Esophagus mucosa (tissue), 1 donor: ENCODE measurements around the gene PRKN. TPM values are rescaled to one million over a fixed set of nuclear protein-coding genes. Genes with fewer than 3 reads are reported as not detected.

Experiments used
- ATAC-seq: fragments of 200-7000 bp; cut with Tn5 transposase; one replicate; pipeline ENCODE4 v1.9.1; 2020
- total RNA-seq: library from RNA; stranded (reverse); gene quantifications from one replicate; pipeline ENCODE4 v1.2.4, GENCODE V29; 2023
- donor health status: DM: yes; HTN: yes; CAD: no.

PRKN gene
- total RNA-seq, 1 donor from 2014 or later: 2.4 TPM

DNA sequence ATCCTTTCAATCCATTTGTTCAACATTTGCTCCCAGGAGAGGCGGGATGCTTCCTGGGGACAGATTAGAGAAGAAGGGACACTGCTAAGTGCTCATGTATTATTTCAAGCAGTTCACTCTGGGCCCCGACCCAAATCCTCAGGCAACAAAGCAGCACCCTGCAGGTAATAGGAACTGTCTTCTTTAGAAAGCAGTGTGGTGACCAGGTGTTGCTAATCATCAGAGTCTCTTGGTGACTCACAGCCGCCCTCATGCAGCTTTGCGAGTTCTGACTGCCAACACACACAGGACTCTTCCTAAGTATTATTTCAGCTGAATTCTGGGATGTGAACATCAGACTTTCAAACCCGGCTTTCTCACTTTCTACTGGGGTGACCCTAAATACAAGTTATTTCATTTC is 356.4 kb downstream of the PRKN start:
- ATAC-seq: no peak

GRCh38 chr6:162369091-162369490 is 358.5 kb downstream of the PRKN start:
- no peak for ATAC-seq

- ATAC-seq: no peak
Measured at GRCh38 chr6:162364488-162364887, 363.1 kb downstream of the PRKN start.

DNA sequence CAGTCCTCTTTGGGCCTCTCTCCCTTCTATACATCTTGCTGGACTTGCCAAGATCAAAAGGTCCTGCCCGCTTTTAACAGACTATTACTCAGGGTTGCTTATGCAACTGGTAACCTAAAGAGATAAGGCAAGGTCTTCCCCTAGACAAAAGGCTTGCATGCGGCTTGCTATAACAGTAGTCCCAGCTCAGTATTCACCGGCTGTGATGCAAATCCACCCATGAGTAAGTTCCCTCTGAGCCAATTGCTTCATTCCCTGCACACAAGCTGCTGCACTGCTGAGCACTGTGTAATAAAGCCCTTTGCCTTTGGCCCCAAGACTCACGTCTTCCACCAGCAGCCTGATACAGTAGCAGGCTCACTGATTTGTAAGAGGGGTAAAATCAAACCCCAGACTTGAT is 363.8 kb downstream of the PRKN start:
- peak; percentile 35 for ATAC-seq

GRCh38 chr6:162360901-162361567 is 366.5 kb downstream of the PRKN start:
- no peak for ATAC-seq

DNA sequence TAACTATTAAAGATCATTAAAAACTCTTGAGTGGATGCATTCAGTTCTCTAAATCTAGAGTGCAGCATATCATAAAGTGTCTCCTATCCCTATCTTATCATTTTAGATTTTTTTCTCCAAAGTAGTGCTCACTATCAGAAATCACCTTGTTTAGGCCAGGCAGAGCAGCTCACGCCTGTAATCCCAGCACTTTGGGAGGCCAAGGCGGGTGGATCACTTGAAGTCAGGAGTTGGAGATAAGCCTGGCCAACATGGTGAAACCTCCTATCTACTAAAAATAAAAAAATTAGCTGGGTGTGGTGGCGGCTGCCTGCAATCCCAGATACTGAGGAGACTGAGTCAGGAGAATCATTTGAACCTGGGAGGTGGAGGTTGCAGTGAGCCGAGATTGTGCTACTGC is 368.9 kb downstream of the PRKN start:
- no peak for ATAC-seq

DNA sequence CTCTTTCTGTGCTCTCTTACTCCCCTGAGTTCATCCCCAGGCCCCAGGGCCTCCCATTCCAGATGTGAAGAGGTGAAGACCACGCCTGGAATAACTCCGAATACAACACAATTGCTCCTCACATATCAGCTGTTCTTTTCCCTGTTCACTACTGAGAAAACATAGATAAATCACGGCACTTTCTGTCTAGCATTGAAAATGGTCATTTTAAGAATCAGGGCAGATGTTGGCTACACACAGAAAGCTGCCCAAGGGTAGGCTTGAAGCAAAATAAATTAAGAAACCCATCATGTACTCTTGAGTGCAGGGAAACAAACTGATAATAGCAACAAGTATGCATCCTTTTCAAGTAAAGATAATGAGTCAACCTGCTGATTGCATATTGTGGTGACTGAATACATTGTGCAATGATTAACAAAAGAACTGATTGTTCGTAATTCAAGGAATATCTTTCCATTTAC is 382.5 kb downstream of the PRKN start:
- ATAC-seq: no peak

GRCh38 chr6:162344646-162345010 is 382.9 kb downstream of the PRKN start:
- ATAC-seq: no peak

DNA sequence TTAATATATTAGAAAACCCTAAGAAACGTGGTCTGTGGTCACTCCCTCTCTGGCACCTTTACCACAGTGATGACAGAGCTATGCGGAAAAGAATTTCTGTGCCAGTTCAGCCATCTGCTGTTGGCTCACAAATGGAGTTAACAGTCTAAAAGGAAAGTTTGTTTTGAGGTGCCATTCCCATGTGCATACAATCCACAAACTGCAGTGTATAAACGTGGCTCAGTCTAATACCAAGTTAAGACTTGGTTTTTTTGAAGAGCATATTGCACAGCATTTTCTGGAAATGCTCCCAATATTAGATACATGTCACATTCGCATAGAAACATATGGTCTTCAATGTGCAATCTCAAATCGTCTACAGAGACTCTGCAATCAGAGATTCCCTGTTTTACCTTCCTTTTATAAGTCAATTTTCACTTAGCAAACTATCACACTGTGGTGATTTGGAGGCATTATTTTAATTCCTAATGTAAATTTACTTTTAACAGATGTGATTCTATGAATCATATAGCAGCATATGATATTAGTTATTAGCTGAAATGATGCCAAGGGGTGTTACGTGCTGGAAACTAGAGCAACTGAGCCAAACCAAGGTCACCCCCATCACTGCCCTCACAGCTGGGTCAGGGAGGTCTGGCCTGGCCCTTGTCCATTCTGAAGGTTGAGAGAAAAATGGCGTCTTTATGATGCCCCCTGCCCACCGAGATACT is 383.5 kb downstream of the PRKN start:
- ATAC-seq: no peak

DNA sequence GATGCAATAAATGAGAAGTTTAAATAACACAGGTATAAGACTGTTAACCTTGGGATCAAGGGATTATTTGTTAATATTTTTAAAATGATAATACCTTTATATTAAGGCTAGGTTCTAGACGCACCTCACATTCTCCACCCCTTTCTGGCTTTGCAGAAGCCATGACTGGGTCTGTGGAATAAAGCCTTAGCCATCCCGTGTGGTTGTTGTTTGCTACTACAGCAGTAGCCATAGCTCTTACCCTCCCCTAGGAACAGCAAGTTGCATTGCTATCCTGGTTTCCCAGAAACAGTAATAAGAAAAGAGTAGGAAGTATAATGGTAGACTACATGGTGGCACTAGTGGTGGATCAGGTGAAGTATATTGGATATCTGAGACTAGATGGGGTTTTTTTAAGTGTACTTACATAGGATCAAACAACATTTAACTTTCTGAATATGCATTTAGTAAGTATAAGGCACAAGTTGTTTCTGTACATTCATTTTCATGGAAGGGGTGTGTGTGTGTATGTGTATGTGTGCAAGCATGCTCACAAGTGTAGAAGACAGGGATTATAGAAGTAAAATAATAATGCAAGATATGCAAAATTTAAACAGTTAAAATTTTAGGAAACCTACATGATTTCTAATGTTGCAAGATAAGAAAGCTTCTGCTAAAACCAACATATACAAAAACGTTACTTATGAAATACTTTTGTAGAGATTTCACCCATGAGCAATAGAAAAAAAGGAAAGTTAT is 384.2 kb downstream of the PRKN start:
- no peak for ATAC-seq

GRCh38 chr6:162337412-162337811 is 390.2 kb downstream of the PRKN start:
- no peak for ATAC-seq

DNA sequence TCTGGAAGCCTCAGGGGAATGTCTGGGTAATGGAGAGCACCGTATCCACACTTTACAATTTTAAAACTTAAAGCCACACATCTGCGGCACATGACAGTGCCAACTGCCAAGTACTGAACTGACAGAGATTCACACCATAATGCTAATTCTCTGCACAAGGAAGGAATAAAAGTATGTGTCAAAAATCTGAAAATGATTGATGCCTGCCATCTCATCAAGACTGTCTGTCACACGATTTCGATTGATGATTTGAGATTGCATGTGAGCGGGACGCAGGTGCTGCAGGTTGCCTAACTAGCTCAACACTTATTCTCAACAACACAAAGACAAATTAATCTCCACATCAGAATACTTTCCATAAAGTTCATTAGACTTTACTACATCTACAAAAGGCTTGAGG is 391.2 kb downstream of the PRKN start:
- ATAC-seq: no peak

DNA sequence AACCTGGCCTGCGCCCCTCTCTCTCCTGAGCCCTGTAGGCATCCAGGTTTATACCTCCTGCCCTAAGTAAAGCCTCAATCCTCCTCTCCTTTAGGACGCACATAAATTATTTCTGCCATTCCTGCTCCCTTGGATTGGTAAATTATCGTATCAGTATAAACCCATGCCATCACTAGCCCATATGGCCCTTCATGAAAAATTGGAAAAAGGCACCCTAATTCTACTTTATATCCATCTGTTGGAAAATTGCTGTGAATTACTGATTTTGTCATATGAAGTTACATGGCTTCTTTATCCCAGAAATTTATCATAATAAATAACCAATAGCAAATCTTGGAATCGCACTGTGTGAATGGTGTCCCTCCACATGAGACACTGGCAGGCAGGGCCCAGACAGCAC is 395.2 kb downstream of the PRKN start:
- no peak for ATAC-seq

DNA sequence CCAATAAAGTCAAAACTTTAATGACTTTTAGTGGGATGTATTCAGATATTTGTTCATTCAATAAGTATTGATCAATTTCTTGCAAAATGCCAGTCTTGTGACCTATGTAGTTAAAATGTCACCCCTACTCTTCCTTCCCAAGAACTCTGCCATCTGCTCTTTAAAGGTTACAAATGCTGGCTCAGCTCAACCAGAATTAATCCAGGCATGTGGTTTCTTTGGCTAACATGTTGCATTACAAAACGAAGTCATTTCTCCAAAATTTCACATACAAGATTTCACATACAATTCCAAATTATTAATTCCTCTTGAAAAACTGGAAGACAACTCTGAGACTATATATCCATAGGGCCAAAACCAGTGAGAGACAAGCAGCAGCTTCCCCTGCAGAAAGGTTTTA is 395.7 kb downstream of the PRKN start:
- ATAC-seq: no peak

GRCh38 chr6:162325826-162326225 is 401.7 kb downstream of the PRKN start:
- no peak for ATAC-seq

GRCh38 chr6:162325051-162325450 is 402.5 kb downstream of the PRKN start:
- no peak for ATAC-seq

DNA sequence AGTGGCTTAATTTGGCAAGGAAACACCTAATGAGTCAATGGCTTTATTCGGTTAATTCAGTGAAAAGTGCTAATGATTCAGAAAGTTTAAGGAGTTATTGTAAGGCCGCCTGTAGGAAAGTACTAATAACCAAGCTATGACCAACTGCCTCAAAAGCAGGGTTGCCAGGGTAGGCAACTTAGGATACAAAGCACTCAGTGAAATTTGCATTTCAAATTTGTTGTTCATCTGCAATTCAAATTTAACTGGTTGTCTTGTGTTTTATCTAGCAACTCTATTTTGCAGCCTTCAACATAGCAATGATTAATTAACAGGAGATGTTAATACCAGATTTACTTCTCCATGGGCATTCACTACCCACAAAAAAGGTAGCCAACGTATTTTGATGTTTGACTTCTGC is 412.3 kb downstream of the PRKN start:
- ATAC-seq: no peak

DNA sequence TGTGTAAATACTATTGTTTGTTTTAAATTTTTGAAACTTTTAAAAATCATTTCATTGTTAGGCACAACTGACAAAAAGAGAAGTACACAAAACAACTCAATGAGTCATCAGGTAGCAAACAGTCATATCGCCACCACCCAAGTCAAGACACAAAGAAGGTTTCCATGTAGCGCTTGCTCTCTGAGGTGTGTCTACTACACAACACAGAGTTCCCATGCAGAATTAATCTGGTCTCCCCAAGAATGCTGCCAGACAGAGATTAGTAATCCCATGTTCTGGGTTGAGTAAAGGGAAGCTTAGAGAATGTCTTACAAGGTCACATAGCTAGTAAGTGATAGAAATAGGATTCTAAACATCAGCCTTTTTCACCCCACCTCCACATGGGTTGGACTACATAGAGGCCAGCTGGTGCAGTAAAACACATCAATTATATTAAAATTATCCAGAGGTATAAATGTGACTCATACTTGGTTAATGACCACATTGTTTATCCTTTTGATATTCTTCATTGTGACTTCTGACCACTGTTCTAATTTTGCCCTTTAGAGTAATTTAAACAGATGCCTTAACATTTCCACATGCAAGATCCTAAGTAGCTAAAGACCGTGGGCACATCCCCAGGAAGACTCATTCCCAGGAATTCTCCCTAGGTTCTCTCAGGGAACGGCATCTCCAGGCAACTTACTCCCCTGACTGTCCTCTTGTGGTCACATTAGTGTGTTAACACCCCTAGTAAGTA is 413.5 kb downstream of the PRKN start:
- ATAC-seq: peak; percentile 71

GRCh38 chr6:162307865-162308264 is 419.7 kb downstream of the PRKN start:
- no peak for ATAC-seq

- ATAC-seq: no peak
Measured at GRCh38 chr6:162306616-162307015, 420.9 kb downstream of the PRKN start.

DNA sequence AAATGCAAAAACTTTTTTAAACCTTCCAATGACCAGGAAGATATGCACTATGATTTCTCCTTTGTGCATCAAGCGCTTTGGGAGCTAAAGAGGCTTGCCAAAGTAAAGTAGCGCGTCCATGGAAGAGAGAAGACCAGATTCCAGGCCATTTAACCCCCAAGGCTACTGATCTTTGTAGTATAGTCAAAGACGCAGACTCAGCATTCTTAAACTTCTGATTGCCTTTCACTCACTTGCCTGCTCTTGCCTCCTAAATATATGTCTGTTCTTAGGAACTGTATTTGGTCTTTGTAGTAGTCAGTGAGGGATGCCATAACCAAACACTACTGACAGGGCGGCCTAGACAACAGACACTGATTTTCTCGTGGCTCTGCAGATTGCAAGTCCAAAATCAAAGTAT is 426.4 kb downstream of the PRKN start:
- ATAC-seq: no peak

- no peak for ATAC-seq
Measured at GRCh38 chr6:162294029-162294428, 433.5 kb downstream of the PRKN start.

DNA sequence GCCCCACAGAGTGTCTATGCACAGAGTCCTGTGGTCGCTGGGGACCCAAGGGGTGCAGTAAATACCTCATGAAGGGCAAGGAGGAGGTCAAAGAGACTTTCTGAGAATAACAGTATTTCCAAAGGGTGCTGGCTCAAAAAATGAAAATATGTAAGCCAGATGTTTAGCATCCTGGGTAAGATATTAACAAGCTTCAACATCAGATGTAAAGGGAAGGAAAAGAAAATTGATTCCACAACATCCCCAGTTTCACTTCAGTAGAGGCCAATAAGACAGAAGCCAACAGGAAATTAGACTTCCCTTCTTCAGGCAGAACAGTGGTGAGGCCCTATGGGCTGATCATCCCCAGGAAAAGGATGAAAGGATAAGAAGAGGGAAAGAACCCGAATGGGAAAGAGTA is 434.7 kb downstream of the PRKN start:
- no peak for ATAC-seq
